ENCODE measurements around the gene KRT1. TPM values are rescaled to one million over a fixed set of nuclear protein-coding genes. Genes with fewer than 3 reads are reported as not detected.

The KRT1 gene
- polyA plus RNA-seq, 2 donors = 4.1 to 12.5 TPM

- 73 to 79% methylated on average over 4 of the region's 4 CpGs for WGBS, 2 donors
- Histone ChIP-seq H3K4me3 (ENCODE audit: low read depth in 1 of 2, low read length in 2 of 2) (no peak overlapping the region), H3K27me3 (ENCODE audit: control insufficient read depth in 1 of 2, insufficient read depth in 2 of 2, low read length in 2 of 2) (no peaks in the 10 kb centered on the region), H3K36me3 (ENCODE audit: control insufficient read depth in 2 of 2, insufficient read depth in 2 of 2, low read length in 1 of 2) (no peaks in the 10 kb centered on the region), H3K4me1 (ENCODE audit: control insufficient read depth in 2 of 2, insufficient read depth in 2 of 2, low read length in 1 of 2) (peaks cover 0 to 17% of the 10 kb centered on the region in 2 donors), H3K9me3 (ENCODE audit: control insufficient read depth in 2 of 2, insufficient read depth in 1 of 2, low read depth in 1 of 2, low read length in 1 of 2) (no peaks in the 10 kb centered on the region), H3K27ac (ENCODE audit: low read depth in 2 of 2, low read length in 1 of 2) (no peak overlapping the region)
These were observed 22.0 kb downstream of the KRT1 start for GRCh38 chr12:52658196-52658595.

- 74 to 93% methylated on average over 6 of the region's 6 CpGs for WGBS, 2 donors
These were observed 22.8 kb downstream of the KRT1 start for GRCh38 chr12:52657250-52657902.

GRCh38 chr12:52656616-52657015 lies 23.6 kb downstream of the KRT1 start:
- Histone ChIP-seq H3K4me1 (ENCODE audit: control insufficient read depth in 2 of 2, insufficient read depth in 2 of 2, low read length in 1 of 2) (peaks cover 0 to 17% of the 10 kb centered on the region in 2 donors), H3K4me3 (ENCODE audit: low read depth in 1 of 2, low read length in 2 of 2) (no peak overlapping the region), H3K9me3 (ENCODE audit: control insufficient read depth in 2 of 2, insufficient read depth in 1 of 2, low read depth in 1 of 2, low read length in 1 of 2) (no peaks in the 10 kb centered on the region), H3K27ac (ENCODE audit: low read depth in 2 of 2, low read length in 1 of 2) (no peak overlapping the region), H3K36me3 (ENCODE audit: control insufficient read depth in 2 of 2, insufficient read depth in 2 of 2, low read length in 1 of 2) (no peaks in the 10 kb centered on the region), H3K27me3 (ENCODE audit: control insufficient read depth in 1 of 2, insufficient read depth in 2 of 2, low read length in 2 of 2) (no peaks in the 10 kb centered on the region)
- WGBS, 2 donors = 69 to 70% methylated on average over 4 of the region's 4 CpGs

More at GRCh38 chr12:52657250-52657902, 22.8 kb downstream of the KRT1 start:
- Histone ChIP-seq H3K4me3 (ENCODE audit: low read depth in 1 of 2, low read length in 2 of 2) (no peak overlapping the region), H3K4me1 (ENCODE audit: control insufficient read depth in 2 of 2, insufficient read depth in 2 of 2, low read length in 1 of 2) (peaks cover 0 to 17% of the 10 kb centered on the region in 2 donors), H3K36me3 (ENCODE audit: control insufficient read depth in 2 of 2, insufficient read depth in 2 of 2, low read length in 1 of 2) (no peaks in the 10 kb centered on the region), H3K27ac (ENCODE audit: low read depth in 2 of 2, low read length in 1 of 2) (no peak overlapping the region), H3K9me3 (ENCODE audit: control insufficient read depth in 2 of 2, insufficient read depth in 1 of 2, low read depth in 1 of 2, low read length in 1 of 2) (no peaks in the 10 kb centered on the region), H3K27me3 (ENCODE audit: control insufficient read depth in 1 of 2, insufficient read depth in 2 of 2, low read length in 2 of 2) (no peaks in the 10 kb centered on the region)

- H3K36me3 ChIP-seq (ENCODE audit: control insufficient read depth in 2 of 2, insufficient read depth in 2 of 2, low read length in 1 of 2) = no peaks in the 10 kb centered on the region
- no peak overlapping the region for H3K27ac ChIP-seq (ENCODE audit: low read depth in 2 of 2, low read length in 1 of 2)
- no peak overlapping the region for H3K4me3 ChIP-seq (ENCODE audit: low read depth in 1 of 2, low read length in 2 of 2)
- H3K9me3 ChIP-seq (ENCODE audit: control insufficient read depth in 2 of 2, insufficient read depth in 1 of 2, low read depth in 1 of 2, low read length in 1 of 2) = no peaks in the 10 kb centered on the region
- 40 to 42% methylated on average over 8 of the region's 8 CpGs for WGBS, 2 donors
- no peaks in the 10 kb centered on the region for H3K27me3 ChIP-seq (ENCODE audit: control insufficient read depth in 1 of 2, insufficient read depth in 2 of 2, low read length in 2 of 2)
- peaks cover 0 to 17% of the 10 kb centered on the region in 2 donors for H3K4me1 ChIP-seq (ENCODE audit: control insufficient read depth in 2 of 2, insufficient read depth in 2 of 2, low read length in 1 of 2)
These were observed 24.5 kb downstream of the KRT1 start for GRCh38 chr12:52655720-52656124.

GRCh38 chr12:52655251-52655650 lies 25.0 kb downstream of the KRT1 start:
- H3K9me3 ChIP-seq (ENCODE audit: control insufficient read depth in 2 of 2, insufficient read depth in 1 of 2, low read depth in 1 of 2, low read length in 1 of 2) = no peaks in the 10 kb centered on the region
- 33 to 46% methylated on average over 6 of the region's 6 CpGs for WGBS, 2 donors
- no peak overlapping the region for H3K27ac ChIP-seq (ENCODE audit: low read depth in 2 of 2, low read length in 1 of 2)
- H3K4me1 ChIP-seq (ENCODE audit: control insufficient read depth in 2 of 2, insufficient read depth in 2 of 2, low read length in 1 of 2) = peaks cover 3 to 17% of the 10 kb centered on the region in 2 donors
- no peaks in the 10 kb centered on the region for H3K27me3 ChIP-seq (ENCODE audit: control insufficient read depth in 1 of 2, insufficient read depth in 2 of 2, low read length in 2 of 2)
- no peak overlapping the region for H3K4me3 ChIP-seq (ENCODE audit: low read depth in 1 of 2, low read length in 2 of 2)
- H3K36me3 ChIP-seq (ENCODE audit: control insufficient read depth in 2 of 2, insufficient read depth in 2 of 2, low read length in 1 of 2) = no peaks in the 10 kb centered on the region

- Histone ChIP-seq H3K36me3 (ENCODE audit: control insufficient read depth in 2 of 2, insufficient read depth in 2 of 2, low read length in 1 of 2) (no peaks in the 10 kb centered on the region), H3K27me3 (ENCODE audit: control insufficient read depth in 1 of 2, insufficient read depth in 2 of 2, low read length in 2 of 2) (no peaks in the 10 kb centered on the region), H3K4me1 (ENCODE audit: control insufficient read depth in 2 of 2, insufficient read depth in 2 of 2, low read length in 1 of 2) (peaks cover 5 to 6% of the 10 kb centered on the region in 2 donors), H3K9me3 (ENCODE audit: control insufficient read depth in 2 of 2, insufficient read depth in 1 of 2, low read depth in 1 of 2, low read length in 1 of 2) (no peaks in the 10 kb centered on the region), H3K4me3 (ENCODE audit: low read depth in 1 of 2, low read length in 2 of 2) (no peak within 1 kb of the TSS), H3K27ac (ENCODE audit: low read depth in 2 of 2, low read length in 1 of 2) (no peak within 1 kb of the TSS)
- 93 to 98% methylated on average over 16 of the region's 16 CpGs for WGBS, 2 donors
These were observed 28.4 kb downstream of the KRT1 start, which contains the start of gene KRT2 for GRCh38 chr12:52651726-52652261. Gene KRT2 (minus strand): TSS chr12:52652211. CDS start chr12:52652142, 69 bp downstream.

- no peaks in the 10 kb centered on the region for H3K27me3 ChIP-seq (ENCODE audit: control insufficient read depth in 1 of 2, insufficient read depth in 2 of 2, low read length in 2 of 2)
- WGBS, 2 donors = 46 to 50% methylated on average over 12 of the region's 12 CpGs
- no peaks in the 10 kb centered on the region for H3K36me3 ChIP-seq (ENCODE audit: control insufficient read depth in 2 of 2, insufficient read depth in 2 of 2, low read length in 1 of 2)
- no peak overlapping the region for H3K4me3 ChIP-seq (ENCODE audit: low read depth in 1 of 2, low read length in 2 of 2)
- no peaks in the 10 kb centered on the region for H3K9me3 ChIP-seq (ENCODE audit: control insufficient read depth in 2 of 2, insufficient read depth in 1 of 2, low read depth in 1 of 2, low read length in 1 of 2)
- H3K4me1 ChIP-seq (ENCODE audit: control insufficient read depth in 2 of 2, insufficient read depth in 2 of 2, low read length in 1 of 2) = peaks cover 4 to 5% of the 10 kb centered on the region in 2 donors
- no peak overlapping the region for H3K27ac ChIP-seq (ENCODE audit: low read depth in 2 of 2, low read length in 1 of 2)
These were observed 29.6 kb downstream of the KRT1 start for GRCh38 chr12:52650520-52651081.

- H3K4me1 ChIP-seq (ENCODE audit: control insufficient read depth in 2 of 2, insufficient read depth in 2 of 2, low read length in 1 of 2) = peaks cover 5 to 6% of the 10 kb centered on the region in 2 donors
- H3K36me3 ChIP-seq (ENCODE audit: control insufficient read depth in 2 of 2, insufficient read depth in 2 of 2, low read length in 1 of 2) = no peaks in the 10 kb centered on the region
- 71 to 83% methylated on average over 6 of the region's 6 CpGs for WGBS, 2 donors
- no peak overlapping the region for H3K27ac ChIP-seq (ENCODE audit: low read depth in 2 of 2, low read length in 1 of 2)
- H3K9me3 ChIP-seq (ENCODE audit: control insufficient read depth in 2 of 2, insufficient read depth in 1 of 2, low read depth in 1 of 2, low read length in 1 of 2) = no peaks in the 10 kb centered on the region
- no peaks in the 10 kb centered on the region for H3K27me3 ChIP-seq (ENCODE audit: control insufficient read depth in 1 of 2, insufficient read depth in 2 of 2, low read length in 2 of 2)
- no peak overlapping the region for H3K4me3 ChIP-seq (ENCODE audit: low read depth in 1 of 2, low read length in 2 of 2)
These were observed 31.1 kb downstream of the KRT1 start for GRCh38 chr12:52649066-52649465.

- Histone ChIP-seq H3K4me3 (ENCODE audit: low read depth in 1 of 2, low read length in 2 of 2) (no peak overlapping the region), H3K4me1 (ENCODE audit: control insufficient read depth in 2 of 2, insufficient read depth in 2 of 2, low read length in 1 of 2) (peaks cover 5 to 6% of the 10 kb centered on the region in 2 donors), H3K27me3 (ENCODE audit: control insufficient read depth in 1 of 2, insufficient read depth in 2 of 2, low read length in 2 of 2) (no peaks in the 10 kb centered on the region), H3K9me3 (ENCODE audit: control insufficient read depth in 2 of 2, insufficient read depth in 1 of 2, low read depth in 1 of 2, low read length in 1 of 2) (no peaks in the 10 kb centered on the region), H3K27ac (ENCODE audit: low read depth in 2 of 2, low read length in 1 of 2) (no peak overlapping the region), H3K36me3 (ENCODE audit: control insufficient read depth in 2 of 2, insufficient read depth in 2 of 2, low read length in 1 of 2) (no peaks in the 10 kb centered on the region)
- 94 to 96% methylated on average over 8 of the region's 8 CpGs for WGBS, 2 donors
These were observed 32.1 kb downstream of the KRT1 start for GRCh38 chr12:52648012-52648550.
